Measurements from ENCODE around the gene RANBP6.

GRCh38 chr9:6049798-6050197 lies 34.4 kb upstream of the RANBP6 start:
- TF ChIP-seq POLR2A (IDR thresholded peaks at IDR 0.05), result no peak
- no peak for TF ChIP-seq CTCF (IDR thresholded peaks at IDR 0.05)
- no peak for TF ChIP-seq EP300 (IDR thresholded peaks at IDR 0.05)
- no peak for TF ChIP-seq POLR2AphosphoS5 (IDR thresholded peaks at IDR 0.05)

Measured in sigmoid colon (tissue), 4 donors.